B cell (primary cell): Measurements from ENCODE around the gene POP5.

Source experiments
- CTCF ChIP-seq: fragments of 200-600 bp; IDR thresholded peaks from one replicate; pipeline ENCODE4 v1.8.0; 2022; ENCODE audit warnings: antibody characterized with exemption, mild to moderate bottlenecking
- EZH2 ChIP-seq: IDR thresholded peaks from 2 replicates; pipeline ENCODE4 v1.6.1; 2012; ENCODE audit warnings: borderline replicate concordance, low read depth, mild to moderate bottlenecking, moderate library complexity, low read length; ENCODE audit not compliant: insufficient read depth, poor library complexity, severe bottlenecking

DNA sequence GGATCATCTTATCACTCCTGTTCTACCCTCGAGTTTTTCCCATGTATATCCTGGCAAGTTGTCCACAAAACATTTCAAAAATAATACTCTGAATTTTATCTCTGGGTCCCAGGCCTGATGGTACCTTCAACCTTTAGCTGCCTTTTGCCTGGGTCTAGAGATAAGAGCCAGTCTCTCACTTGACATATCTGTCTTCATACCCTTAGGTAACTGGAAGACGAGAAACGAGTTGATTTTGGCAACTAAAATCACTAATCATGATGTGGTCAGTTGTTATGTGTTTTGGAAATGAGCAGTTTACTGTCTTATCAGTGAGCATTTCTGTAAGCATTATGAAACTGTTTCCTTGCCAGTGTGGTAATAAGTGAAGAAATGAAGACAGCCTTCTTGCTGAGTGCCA lies 40.8 kb downstream of the POP5 start:
- TF ChIP-seq EZH2 (no peak), CTCF (no peak)
